ENCODE data around the gene REV3L. TPM values are rescaled to one million over a fixed set of nuclear protein-coding genes. Genes with fewer than 3 reads are reported as not detected.
A peak's percentile ranks its signal among the peaks of the same experiment; 100 is the strongest.

REV3L gene
- total RNA-seq, 1 donor from 2014 or later: 23.0 TPM

DNA sequence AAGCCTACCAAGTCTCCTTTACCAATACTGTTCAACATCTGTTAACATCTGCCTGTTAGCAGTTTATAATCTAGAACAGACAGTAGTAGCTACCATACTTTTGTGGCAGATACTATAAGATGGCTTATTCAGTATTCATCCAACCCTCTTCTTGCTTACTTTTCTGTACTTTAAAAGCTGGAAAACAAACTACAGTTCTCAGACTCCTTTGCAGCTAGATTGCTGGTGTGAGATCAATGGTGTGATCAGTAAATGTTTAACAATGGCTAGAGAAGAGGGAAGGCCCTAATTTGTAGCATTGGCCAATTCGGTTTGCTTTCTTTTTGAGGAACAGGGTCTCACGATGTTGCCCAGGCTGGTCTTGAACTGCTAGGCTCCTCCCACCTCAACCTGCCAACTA lies 3.5 kb upstream of the REV3L start:
- no peak overlapping the region for H3K4me3 ChIP-seq (ENCODE audit: insufficient read depth, low read depth, low read length)
- H3K4me1 ChIP-seq (ENCODE audit: insufficient read depth, low read length): peaks cover 13% of the 10 kb centered on the region
- no peaks in the 10 kb centered on the region for H3K36me3 ChIP-seq (ENCODE audit: insufficient read depth, low read length)
- H3K79me2 ChIP-seq (ENCODE audit: insufficient read depth, low read length): peaks cover 72% of the 10 kb centered on the region
- no peaks in the 10 kb centered on the region for H3K9me3 ChIP-seq (ENCODE audit: insufficient read depth, low read depth, low read length)
- Mint-ChIP-seq H3K36me3 (ENCODE audit: low read depth, unreplicated experiment) (peaks cover 3% of the 10 kb centered on the region), H3K27me3 (ENCODE audit: low read depth, unreplicated experiment) (no peaks in the 10 kb centered on the region), H3K4me3 (ENCODE audit: unreplicated experiment) (no peak overlapping the region), H3K27ac (ENCODE audit: unreplicated experiment) (no peak overlapping the region), H3K4me1 (ENCODE audit: low read depth, unreplicated experiment) (peaks cover 19% of the 10 kb centered on the region), H3K9me3 (ENCODE audit: unreplicated experiment) (no peaks in the 10 kb centered on the region)
- FAIRE-seq (no peak), DNase-seq (ENCODE audit: low read depth) (no peak)
- H3K27me3 ChIP-seq (ENCODE audit: insufficient read depth, low read length): no peaks in the 10 kb centered on the region
- H3K4me2 ChIP-seq (ENCODE audit: low read length): no peak overlapping the region
- no peak overlapping the region for H3K9ac ChIP-seq (ENCODE audit: low read length)
- H3K27ac ChIP-seq (ENCODE audit: low read depth, low read length): no peak overlapping the region
- no peak for TF ChIP-seq EZH2 (IDR thresholded peaks at IDR 0.05; ENCODE audit: insufficient read depth, low read length)
- TF ChIP-seq, protein P1, sequence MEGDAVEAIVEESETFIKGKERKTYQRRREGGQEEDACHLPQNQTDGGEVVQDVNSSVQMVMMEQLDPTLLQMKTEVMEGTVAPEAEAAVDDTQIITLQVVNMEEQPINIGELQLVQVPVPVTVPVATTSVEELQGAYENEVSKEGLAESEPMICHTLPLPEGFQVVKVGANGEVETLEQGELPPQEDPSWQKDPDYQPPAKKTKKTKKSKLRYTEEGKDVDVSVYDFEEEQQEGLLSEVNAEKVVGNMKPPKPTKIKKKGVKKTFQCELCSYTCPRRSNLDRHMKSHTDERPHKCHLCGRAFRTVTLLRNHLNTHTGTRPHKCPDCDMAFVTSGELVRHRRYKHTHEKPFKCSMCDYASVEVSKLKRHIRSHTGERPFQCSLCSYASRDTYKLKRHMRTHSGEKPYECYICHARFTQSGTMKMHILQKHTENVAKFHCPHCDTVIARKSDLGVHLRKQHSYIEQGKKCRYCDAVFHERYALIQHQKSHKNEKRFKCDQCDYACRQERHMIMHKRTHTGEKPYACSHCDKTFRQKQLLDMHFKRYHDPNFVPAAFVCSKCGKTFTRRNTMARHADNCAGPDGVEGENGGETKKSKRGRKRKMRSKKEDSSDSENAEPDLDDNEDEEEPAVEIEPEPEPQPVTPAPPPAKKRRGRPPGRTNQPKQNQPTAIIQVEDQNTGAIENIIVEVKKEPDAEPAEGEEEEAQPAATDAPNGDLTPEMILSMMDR (IDR thresholded peaks at IDR 0.05; ENCODE audit: insufficient read depth, low read depth, low read length): no peak
- H2AFZ ChIP-seq (ENCODE audit: low read depth, low read length): no peak overlapping the region
- peaks cover 7% of the 10 kb centered on the region for H4K20me1 ChIP-seq (ENCODE audit: insufficient read depth, low read length)

DNA sequence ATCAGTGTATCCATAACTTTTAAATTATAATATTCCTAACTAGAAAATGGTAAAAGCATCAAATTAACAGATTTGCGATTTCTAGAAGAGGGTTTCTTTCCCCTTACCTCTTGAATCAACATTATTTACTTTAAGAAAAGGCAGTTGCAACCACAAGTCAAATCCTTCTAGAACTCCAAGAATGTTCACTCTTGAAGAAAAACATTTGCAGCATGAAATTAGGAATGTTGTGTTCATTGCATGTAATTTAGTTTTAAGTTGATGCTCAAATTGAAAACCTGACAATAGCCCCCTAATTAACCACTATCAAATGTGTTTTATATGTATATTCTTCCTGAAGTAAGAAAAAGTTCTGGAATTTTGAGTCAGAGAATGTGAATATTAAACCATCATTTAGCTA lies 2.3 kb upstream of the REV3L start:
- H3K36me3 ChIP-seq (ENCODE audit: insufficient read depth, low read length): no peaks in the 10 kb centered on the region
- FAIRE-seq: no peak
- H3K9me3 ChIP-seq (ENCODE audit: insufficient read depth, low read depth, low read length): no peaks in the 10 kb centered on the region
- H3K4me3 ChIP-seq (ENCODE audit: insufficient read depth, low read depth, low read length): no peak overlapping the region
- Mint-ChIP-seq H3K4me3 (ENCODE audit: unreplicated experiment) (peak overlapping the region; percentile 34), H3K4me1 (ENCODE audit: low read depth, unreplicated experiment) (peaks cover 22% of the 10 kb centered on the region), H3K27ac (ENCODE audit: unreplicated experiment) (peak overlapping the region; percentile 51), H3K9me3 (ENCODE audit: unreplicated experiment) (no peaks in the 10 kb centered on the region), H3K36me3 (ENCODE audit: low read depth, unreplicated experiment) (peaks cover 3% of the 10 kb centered on the region), H3K27me3 (ENCODE audit: low read depth, unreplicated experiment) (no peaks in the 10 kb centered on the region)
- no peak overlapping the region for H2AFZ ChIP-seq (ENCODE audit: low read depth, low read length)
- no peak for DNase-seq (ENCODE audit: low read depth)
- peaks cover 77% of the 10 kb centered on the region for H3K79me2 ChIP-seq (ENCODE audit: insufficient read depth, low read length)
- H3K4me1 ChIP-seq (ENCODE audit: insufficient read depth, low read length): peaks cover 18% of the 10 kb centered on the region
- no peaks in the 10 kb centered on the region for H3K27me3 ChIP-seq (ENCODE audit: insufficient read depth, low read length)
- peaks cover 14% of the 10 kb centered on the region for H4K20me1 ChIP-seq (ENCODE audit: insufficient read depth, low read length)
- H3K9ac ChIP-seq (ENCODE audit: low read length): no peak overlapping the region
- H3K4me2 ChIP-seq (ENCODE audit: low read length): peak overlapping the region; percentile 90
- peak overlapping the region; percentile 97 for H3K27ac ChIP-seq (ENCODE audit: low read depth, low read length)
- TF ChIP-seq, protein P1 (IDR thresholded peaks at IDR 0.05; ENCODE audit: insufficient read depth, low read depth, low read length): no peak
- TF ChIP-seq EZH2 (IDR thresholded peaks at IDR 0.05; ENCODE audit: insufficient read depth, low read length): no peak

DNA sequence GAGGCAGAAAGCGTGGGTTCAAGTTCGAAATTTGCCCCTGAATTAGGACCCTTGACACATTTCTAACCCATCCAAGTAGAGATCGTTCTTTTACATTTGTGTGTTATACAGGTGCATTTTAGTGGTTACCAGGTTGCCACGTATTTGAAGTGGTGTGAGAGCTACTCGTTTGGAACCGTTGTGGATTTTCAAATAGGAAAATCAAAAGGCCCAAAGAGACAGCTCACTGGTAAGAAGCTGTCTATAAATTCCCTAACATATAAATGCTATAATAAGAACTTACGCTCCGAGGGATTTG lies 1.6 kb upstream of the REV3L start:
- Histone ChIP-seq H3K4me2 (ENCODE audit: low read length) (peak overlapping the region; percentile 90), H3K36me3 (ENCODE audit: insufficient read depth, low read length) (no peaks in the 10 kb centered on the region), H3K27me3 (ENCODE audit: insufficient read depth, low read length) (no peaks in the 10 kb centered on the region), H3K27ac (ENCODE audit: low read depth, low read length) (peak overlapping the region; percentile 97), H2AFZ (ENCODE audit: low read depth, low read length) (peak overlapping the region; percentile 19), H3K9ac (ENCODE audit: low read length) (peak overlapping the region; percentile 87), H4K20me1 (ENCODE audit: insufficient read depth, low read length) (peaks cover 14% of the 10 kb centered on the region), H3K4me1 (ENCODE audit: insufficient read depth, low read length) (peaks cover 22% of the 10 kb centered on the region), H3K79me2 (ENCODE audit: insufficient read depth, low read length) (peaks cover 80% of the 10 kb centered on the region), H3K4me3 (ENCODE audit: insufficient read depth, low read depth, low read length) (peak overlapping the region; percentile 84), H3K9me3 (ENCODE audit: insufficient read depth, low read depth, low read length) (no peaks in the 10 kb centered on the region)
- peaks cover 22% of the 10 kb centered on the region for H3K4me1 Mint-ChIP-seq (ENCODE audit: low read depth, unreplicated experiment)
- peaks cover 3% of the 10 kb centered on the region for H3K36me3 Mint-ChIP-seq (ENCODE audit: low read depth, unreplicated experiment)
- DNase-seq (ENCODE audit: low read depth) (no peak), FAIRE-seq (no peak)
- peak overlapping the region; percentile 99 for H3K27ac Mint-ChIP-seq (ENCODE audit: unreplicated experiment)
- H3K9me3 Mint-ChIP-seq (ENCODE audit: unreplicated experiment): no peaks in the 10 kb centered on the region
- peak overlapping the region; percentile 93 for H3K4me3 Mint-ChIP-seq (ENCODE audit: unreplicated experiment)
- no peaks in the 10 kb centered on the region for H3K27me3 Mint-ChIP-seq (ENCODE audit: low read depth, unreplicated experiment)
- TF ChIP-seq EZH2 (IDR thresholded peaks at IDR 0.05; ENCODE audit: insufficient read depth, low read length): no peak
- TF ChIP-seq, protein P1 (IDR thresholded peaks at IDR 0.05; ENCODE audit: insufficient read depth, low read depth, low read length): no peak
